HG03432 (cell line): ENCODE results near the gene CBARP.

Source experiments
- ATAC-seq: cut with Tn5 transposase; IDR thresholded peaks from one replicate; pipeline ENCODE4 v1.9.1; 2021; ENCODE audit warnings: mild to moderate bottlenecking, moderate library complexity; ENCODE audit not compliant: unreplicated experiment

Gene CBARP

DNA sequence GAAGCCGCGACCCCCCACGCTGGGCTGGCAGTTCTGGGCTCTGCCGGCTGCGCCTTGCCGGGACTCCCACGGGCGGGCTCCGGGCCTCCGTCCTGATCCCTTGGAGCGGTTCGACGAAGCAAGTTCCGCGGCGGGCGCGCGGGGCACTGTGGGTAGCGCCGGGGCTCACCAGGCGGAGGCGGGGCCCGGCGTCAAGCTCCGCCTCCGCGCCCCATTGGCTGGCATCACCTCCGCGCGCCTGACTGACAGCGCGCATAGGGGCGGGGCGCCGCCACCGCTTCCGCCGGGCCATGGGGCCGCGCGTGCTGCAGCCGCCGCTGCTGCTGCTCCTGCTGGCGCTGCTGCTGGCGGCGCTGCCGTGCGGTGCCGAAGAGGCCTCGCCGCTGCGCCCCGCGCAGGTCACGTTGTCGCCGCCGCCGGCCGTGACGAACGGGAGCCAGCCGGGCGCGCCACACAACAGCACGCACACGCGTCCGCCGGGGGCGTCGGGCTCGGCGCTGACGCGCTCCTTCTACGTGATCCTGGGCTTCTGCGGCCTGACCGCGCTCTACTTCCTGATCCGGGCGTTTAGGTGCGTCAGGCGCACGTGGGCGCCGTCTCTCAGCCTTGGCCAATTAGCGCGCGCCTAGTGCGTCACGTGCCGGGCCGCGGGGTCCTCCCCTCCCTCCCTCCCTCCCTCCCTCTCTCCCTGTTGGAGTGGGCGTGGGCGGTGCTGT, 37.6 kb upstream of the CBARP start, which contains the start of gene FAM174C:
Gene FAM174C (plus strand): TSS at position 271 of the 716 bp plus-strand sequence. CDS start 20 bp downstream, at position 291.
- ATAC-seq = peak; percentile 77

DNA sequence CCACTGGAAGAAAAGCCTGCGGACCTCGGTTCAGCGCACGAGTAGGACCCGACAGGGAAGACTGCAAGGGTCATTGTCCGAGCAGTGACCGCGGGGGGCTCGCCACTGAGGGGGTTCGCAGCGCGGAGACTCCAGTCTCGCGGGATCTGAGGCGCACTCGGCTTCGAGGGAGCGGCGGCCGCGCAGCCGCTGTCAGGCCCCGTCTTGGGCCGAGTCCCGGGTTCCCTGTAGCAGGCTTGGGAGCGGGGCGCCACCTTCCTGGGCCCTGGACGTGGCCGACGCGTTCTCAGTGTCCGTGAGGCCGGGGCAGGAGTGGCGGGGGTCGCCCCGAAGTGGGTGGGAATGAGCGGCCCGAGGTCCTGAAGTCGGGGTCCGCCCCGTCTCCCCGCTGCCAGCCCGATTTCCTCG, 37.1 kb upstream of the CBARP start:
- no peak for ATAC-seq

DNA sequence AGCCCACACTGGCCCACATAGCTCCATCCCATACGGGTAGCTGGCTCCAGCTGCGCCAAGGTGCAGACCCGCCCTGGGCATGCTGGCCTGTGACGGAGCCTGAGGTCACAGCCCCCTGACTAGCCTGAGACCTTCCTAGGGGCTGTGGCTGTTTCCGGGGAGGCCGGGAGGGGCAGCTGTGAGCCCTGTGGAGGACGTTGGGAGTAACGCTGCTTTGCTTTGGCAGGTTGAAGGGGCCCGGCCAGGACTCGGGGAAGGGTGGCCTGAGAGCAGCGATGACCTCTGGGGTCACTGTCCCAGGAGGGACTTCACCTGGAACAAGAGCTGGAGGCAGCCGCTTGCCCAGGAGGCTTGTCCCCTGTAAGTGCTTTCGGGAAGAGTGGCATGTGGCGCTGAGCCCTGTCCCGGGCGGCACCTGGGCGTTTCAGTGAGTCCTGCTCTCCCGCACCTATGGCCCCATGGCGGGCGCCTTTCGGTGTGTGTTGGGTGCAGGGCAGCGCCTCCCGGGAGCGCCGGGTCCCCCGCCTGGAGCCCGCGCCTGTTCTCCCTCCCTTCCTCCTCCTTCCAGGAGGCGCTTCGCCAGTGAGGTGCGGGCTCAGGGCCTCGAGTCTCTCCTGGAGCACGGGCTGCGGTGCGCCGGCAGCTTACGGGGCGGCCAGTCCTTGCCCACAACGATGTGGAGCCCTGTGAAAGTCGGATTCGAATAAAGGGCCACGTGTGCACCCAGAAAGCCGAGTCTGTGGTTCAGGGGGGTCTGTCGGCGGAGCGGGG, 36.5 kb upstream of the CBARP start:
- no peak for ATAC-seq

DNA sequence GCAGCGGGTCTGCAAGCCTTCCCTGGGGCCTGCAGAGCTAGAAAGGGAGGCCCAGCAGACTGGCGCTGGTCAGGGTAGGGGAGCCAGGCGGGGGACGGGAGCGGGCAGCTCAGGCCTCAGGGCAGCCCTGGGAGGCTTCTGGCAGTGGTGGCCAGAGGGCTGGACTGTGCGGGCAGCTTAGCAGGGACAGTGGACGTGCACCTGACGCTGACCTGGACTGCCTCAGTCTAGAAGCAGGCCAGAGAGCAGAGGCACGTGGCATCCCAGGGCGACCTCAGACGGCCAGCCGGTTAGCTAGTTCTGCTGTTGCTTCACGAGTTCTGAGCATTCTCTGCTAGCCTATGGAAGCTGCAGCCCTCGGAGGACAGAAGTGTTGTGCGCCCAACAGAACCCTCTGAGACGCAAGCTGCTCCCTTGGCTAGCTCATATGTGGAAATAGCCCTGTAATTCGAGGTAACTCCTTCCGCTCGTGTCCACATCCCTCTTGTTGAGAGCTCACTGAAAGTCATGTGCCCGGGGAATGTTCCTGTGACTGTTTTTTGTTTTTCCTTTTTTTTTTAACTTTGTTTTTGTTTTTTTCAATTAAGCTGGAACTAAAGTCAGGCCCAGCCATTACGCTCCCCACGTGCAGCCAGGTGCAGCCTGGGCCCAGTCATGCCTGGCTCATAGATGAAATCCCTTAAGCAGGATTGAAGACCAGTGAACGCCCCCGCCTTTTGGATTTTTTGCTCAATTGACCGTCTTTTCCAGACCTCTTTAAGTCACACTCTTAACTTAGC, 35.6 kb upstream of the CBARP start:
- ATAC-seq = no peak

DNA sequence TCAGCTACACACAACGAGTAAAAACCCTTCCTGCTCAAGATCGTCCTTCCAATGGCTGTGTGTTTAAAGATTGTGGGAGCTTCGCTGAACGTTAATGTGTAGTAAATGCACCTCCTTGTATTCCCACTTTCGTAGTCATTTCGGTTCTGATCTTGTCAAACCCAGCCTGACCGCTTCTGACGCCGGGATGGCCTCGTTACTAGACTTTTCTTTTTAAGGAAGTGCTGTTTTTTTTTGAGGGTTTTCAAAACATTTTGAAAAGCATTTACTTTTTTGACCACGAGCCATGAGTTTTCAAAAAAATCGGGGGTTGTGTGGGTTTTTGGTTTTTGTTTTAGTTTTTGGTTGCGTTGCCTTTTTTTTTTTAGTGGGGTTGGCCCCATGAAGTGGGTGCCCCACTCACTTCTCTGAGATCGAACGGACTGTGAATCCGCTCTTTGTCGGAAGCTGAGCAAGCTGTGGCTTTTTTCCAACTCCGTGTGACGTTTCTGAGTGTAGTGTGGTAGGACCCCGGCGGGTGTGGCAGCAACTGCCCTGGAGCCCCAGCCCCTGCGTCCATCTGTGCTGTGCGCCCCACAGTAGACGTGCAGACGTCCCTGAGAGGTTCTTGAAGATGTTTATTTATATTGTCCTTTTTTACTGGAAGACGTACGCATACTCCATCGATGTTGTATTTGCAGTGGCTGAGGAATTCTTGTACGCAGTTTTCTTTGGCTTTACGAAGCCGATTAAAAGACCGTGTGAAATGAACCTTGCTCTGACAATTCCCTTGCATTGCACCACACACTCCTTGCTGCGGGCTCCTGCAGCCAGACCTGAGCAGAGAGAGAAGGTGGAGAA, 34.8 kb upstream of the CBARP start:
- no peak for ATAC-seq

DNA sequence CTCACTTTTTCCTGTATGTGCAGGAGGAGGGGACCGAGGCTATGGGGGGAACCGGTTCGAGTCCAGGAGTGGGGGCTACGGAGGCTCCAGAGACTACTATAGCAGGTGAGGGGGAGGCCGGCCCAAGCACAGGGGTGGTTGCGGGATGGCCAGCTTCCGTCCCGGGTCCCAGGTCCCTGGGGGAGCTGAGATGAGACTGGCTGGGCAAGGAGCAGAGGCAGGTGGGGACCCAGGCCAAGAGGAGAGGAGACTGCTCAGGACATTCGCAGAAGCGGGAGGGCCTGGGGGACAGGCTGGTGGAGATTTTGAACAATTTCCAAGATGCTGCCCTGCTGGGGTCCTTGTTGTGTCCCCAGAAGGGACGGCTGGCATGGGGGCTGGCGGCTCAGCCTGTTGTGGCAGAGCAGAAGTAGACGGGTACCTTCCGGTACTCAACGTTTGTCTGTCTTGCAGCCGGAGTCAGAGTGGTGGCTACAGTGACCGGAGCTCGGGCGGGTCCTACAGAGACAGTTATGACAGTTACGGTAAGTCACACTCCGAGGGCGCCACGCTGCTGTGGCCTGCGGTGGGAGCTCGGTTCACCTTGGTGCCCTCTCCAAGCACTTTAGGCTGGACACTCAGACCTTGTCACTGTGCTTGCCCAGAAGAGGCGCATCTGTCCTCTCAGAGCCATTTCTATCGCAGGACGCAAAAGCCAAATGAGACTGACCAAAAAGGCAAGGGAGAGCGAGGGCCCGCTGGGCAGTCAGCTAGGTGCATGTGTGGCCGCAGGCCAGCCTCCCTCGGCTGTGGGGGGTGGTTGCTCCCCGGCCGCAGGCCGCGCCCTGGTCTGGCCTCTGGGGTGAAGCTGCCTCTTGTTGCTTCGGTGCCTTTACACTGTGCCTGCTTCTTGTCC, 34.0 kb upstream of the CBARP start:
- no peak for ATAC-seq

DNA sequence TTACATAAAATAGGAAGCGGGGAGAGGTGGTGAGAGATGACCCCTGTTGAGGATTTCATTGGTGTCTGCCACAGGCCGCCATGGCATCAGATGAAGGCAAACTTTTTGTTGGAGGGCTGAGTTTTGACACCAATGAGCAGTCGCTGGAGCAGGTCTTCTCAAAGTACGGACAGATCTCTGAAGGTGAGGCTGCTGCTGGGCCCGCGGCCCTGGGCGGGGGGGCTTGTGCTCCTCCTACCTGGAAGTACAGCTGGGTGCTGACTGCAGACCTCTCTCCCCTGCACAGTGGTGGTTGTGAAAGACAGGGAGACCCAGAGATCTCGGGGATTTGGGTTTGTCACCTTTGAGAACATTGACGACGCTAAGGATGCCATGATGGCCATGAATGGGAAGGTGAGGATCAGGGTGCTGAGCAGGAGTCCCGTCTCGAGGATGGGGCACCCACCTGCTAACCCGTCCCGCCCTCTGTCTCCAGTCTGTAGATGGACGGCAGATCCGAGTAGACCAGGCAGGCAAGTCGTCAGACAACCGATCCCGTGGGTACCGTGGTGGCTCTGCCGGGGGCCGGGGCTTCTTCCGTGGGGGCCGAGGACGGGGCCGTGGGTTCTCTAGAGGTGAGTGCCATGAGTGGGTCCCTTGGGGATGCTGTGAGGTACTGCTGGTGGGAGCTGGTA, 33.2 kb upstream of the CBARP start:
- ATAC-seq = no peak

DNA sequence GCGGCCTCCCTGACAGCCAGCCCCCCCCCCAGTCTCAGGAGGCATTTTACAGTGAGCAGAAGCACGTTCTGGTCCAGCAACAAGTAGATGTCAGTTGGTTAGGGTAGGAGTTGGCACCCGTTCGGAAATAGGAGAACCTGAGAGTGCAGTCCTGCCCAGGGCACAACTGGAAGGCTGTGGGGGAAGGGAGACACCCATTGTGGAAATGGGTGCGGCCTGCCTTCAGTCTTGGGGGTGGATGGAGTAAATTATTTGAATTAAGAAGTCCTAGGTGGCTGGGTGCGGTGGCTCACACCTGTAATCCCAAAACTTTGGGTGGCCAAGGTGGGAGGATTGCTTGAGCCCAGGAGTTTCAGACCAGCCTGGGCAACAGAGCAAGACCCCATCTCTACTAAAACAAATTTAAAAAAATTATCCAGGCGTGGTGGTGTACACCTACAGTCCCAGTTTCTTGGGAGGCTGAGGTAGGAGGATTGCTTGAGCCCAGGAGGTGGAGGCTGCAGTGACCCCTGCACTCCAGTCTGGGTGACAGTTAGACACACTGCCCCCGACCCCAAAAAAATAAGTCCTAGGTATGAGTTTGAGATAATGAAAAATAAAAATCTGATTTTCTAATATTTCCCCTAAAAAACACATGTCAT, 32.5 kb upstream of the CBARP start:
- no peak for ATAC-seq

DNA sequence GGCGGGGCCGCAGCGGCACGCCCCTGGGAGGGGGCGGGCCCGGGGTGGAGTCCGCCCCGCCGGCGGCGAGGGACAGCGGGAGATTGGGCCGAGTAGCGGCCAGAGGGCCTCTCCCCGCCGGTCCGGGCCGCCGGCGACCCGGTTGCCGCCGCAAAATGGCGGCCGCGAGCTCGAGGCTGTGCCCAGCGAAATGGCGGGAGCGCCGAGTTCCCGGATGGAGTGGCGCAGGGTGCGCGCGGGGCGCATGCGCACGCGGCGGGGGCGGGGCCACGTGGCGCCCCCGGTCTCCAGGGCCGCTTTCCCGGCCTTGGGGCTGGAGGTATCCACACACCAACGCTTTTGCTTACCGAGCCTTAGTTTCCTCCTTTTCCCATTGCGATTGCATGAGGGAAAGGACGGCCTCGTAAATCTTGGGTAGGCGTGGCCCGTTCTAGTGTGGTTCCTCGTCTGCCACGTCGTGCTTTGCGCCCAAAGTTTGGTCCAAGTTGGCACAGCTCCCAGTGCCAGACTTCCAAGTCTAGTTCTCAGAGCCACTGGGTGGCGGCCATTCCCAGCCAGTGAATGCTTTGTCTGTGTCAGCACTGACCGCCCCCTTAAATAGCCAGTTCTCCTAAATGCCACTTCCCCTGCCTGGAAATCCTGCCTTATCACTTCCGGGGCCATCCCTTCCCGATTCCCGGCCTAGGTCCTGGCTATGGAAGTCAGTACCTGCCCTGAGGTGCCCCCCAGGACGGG, 31.8 kb upstream of the CBARP start:
- ATAC-seq = peak; percentile 25

DNA sequence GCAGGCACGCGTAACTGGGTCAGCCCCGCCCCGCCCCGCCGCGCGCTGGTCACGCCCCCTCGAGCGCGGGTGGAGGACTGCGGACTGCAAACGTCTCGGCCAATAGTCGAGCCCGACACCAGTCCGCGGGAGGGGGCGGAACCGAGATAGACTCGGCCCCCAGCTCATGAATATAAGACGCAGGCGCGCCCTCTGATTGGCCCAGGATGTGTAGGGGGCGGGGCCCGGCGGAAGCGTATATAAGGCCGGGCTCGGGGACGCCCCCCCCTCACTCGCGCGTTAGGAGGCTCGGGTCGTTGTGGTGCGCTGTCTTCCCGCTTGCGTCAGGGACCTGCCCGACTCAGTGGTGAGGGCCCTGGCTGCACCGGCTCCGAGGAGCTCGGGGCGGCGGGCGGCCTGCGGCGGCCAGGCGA, 31.3 kb upstream of the CBARP start, which contains the start of gene CIRBP:
Gene CIRBP (plus strand): TSS at position 268 of the 413 bp plus-strand sequence. CDS start 1,602 bp downstream, outside the sequence.
- ATAC-seq = peak; percentile 54

DNA sequence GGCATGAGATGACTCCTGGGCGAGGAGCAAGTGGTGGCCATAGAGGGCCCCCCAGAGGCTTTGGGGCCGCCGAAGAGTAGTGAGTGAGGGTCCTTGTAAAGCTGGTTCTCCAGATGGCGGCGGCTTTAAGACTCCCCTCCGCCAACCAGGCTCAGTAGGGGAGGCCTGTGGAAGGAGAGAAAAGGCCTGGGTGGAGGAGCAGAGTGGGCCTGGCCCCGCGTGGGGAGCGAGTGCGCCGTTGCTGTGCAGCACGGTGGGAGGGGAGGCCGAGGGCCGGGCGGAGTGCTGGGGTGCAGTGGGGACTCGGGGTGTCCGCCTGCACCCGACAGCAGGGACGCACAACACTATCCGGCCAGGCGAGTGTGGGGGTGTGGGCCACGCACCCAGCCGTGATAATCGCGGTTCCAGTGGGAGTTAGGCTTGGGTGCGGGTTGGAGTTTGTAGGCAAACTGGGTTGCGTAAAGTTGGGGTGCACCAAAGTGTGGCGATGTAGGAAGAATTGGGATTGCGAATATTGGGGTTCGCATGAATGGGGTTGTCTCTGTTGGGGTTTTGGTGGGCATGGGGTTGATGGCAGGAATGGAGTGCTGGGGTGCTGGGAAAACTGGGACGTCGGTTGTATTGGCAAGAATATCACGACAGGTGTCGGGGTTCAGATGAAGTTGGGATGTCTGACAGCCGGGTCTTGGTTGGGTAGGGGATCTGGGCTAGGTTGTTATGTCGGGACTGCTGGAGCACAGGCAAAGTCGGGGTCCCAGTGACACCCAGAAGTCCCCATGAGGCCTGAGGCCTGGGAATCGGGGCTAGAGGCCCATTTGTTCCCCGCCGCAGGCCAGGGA, 30.6 kb upstream of the CBARP start:
- no peak for ATAC-seq

DNA sequence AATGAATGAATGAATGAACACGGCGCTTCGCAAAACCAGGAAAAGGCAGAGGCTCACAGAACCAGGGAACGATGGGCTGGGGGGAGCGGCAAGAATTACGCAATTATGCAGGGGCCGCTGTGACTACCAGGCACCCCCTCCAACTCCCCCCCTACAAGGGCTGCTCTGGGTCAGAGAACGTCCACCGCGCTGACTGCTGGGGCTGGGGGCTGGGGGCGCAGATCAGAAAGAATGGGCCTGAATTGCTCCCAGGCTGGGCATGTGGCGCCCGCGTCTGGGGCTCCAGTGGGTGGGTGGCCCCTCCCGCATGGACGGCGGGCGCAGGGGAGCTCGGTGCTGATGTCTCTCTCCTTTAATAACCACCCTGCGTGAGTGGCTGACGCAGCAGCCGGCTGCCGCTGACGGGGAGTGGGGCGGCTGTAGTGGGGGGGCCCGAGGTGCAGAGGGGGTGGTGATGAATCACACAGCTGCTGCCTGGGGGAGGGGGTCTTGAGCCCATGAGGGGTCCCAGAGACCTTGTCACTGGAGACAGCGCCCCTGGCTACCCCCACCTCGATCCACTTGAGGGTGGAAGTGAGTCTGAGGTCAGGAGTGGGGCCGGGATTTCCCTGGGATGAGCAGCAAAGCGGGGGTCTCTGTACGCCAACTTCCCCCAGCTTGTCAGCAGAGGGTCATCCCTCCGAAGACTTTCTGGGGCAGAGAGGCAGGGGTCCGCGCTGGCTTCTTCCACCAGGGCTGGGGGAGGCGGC, 29.8 kb upstream of the CBARP start:
- no peak for ATAC-seq

DNA sequence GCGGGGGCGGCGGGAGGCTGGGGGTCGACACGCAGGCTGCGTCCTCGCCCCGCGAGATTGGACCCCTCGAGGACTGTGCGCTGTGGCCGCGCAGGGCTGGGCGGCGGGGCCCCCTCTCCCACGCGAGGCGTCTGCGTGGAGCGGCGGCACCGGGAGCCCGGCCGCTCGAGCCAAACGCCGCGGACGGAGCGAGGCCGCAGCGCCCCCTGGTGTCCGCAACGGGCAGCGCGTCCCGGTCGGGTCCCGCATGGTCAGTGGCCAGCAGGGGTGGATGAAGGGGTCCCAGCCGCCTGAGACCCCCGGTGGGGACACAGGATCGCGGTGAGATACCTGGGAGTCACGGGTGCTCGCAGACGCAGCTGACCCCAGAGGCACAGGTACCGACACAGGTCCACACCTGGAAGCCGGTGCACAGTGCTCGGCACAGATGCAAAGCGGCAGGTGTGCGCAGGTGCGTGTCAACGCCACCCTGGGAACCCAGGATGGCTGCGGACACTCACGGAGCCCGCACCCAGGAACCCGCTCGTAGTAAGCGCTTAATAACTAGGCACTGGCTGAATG, 29.2 kb upstream of the CBARP start:
- peak; percentile 20 for ATAC-seq

DNA sequence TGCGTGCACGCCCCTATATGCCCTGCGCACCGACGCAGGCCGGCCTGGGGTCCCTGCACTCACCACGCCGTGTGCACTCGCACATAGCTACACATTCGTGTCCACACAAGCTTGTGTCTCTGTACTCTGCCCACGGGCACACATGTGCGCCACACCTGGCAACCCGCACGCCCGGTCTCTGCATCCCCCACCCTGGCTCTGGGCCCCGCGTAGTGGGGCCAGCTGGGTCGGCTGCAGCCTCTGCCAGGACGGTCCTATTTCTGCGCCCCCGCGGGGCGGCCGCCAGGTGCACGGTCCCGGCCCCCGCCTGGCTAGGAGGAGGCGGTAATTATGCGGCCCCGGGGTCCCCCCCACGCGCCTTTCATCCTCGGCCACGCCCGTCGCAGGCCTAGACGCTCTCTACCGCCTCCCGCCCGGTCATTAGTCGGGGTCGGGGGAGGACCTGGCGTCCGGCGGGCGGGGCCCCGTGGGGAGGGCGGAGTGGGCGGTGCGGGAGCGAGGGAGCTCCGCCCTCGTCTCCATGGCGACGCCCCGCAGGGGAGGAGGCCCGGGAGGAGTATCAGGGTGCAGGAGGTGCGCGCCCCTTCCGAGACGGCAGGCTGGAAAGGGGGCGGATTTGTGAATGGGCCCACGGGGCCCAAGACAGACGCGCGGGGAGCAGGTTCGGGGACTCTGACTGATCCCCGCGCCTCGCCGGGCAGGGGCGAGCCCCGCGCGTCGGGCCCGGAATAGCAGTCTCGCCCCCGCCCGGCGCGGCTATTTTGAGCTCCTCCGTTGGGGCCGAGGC, 28.5 kb upstream of the CBARP start:
- ATAC-seq = peak; percentile 32

DNA sequence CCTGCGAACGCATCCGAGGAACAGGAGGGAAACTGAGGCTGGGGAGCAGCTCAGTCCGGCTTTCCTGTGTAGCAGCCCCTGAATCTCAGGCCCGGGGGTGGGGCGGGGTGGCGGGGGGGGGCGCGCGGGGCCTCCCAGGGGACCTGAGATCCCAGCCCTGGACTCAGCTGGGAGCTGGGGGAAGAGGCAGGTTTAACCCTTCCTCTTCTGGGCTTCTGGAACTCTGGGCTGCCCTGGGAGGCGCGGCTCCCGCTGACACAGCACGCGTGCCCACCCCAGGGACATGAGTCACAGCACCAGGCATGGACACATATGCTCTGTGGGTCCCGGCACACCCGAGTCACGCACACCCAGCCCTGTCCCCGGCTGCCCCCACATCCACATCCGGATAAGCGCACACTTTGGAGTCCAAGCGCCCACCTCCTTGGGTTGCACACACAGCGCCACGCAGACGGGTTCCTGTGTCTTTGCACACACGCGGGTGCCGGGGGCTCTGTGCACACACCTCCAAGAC, 27.9 kb upstream of the CBARP start:
- ATAC-seq = no peak
